H1 (cell line): ENCODE measurements around the gene CPNE8. TPM values are rescaled to one million over a fixed set of nuclear protein-coding genes. Genes with fewer than 3 reads are reported as not detected.

Experiments
- CTCF ChIA-PET: fragments of 300-600 bp; sonication (Branson Sonifier 250); formaldehyde crosslinking; loops from one replicate; lab custom pipeline; 2021; ENCODE audit not compliant: partially characterized antibody; lab: Charles Lee
- POLR2A ChIA-PET: fragments of 300-600 bp; sonication (Branson Sonifier 250); formaldehyde crosslinking; loops from one replicate; lab custom pipeline; 2021; ENCODE audit warnings: inconsistent platforms; ENCODE audit not compliant: partially characterized antibody; lab: Charles Lee
- DNase-seq, 2 experiments: peaks; one replicate each; pipeline versions ENCODE4 v3.0.0 to v3.0.0-alpha.2; 2010 to 2022; ENCODE audit warnings: low spot score in 2 of 2, low read depth in 1 of 2, mixed read lengths in 1 of 2
- FAIRE-seq: peaks from 2 replicates; lab custom pipeline; 2011; peaks lifted over from hg19 to GRCh38; lab: Jason Lieb, UNC
- H2AFZ ChIP-seq: 2 replicates; pipeline ENCODE4 v1.8.1; 2012; ENCODE audit warnings: low read length, inconsistent platforms
- H2AK5ac ChIP-seq: 2 replicates; pipeline ENCODE4 v1.6.1; 2013; ENCODE audit warnings: low read depth, low read length
- H2BK120ac ChIP-seq: replicated peaks from 2 replicates; pipeline ENCODE3; 2013; ENCODE audit warnings: low read depth, low read length, inconsistent platforms
- H2BK12ac ChIP-seq: 2 replicates; pipeline ENCODE4 v1.6.1; 2013; ENCODE audit warnings: low read depth, low read length
- H2BK15ac ChIP-seq: 2 replicates; pipeline ENCODE4 v1.6.1; 2013; ENCODE audit warnings: low read length
- H2BK20ac ChIP-seq: 2 replicates; pipeline ENCODE4 v1.6.1; 2013; ENCODE audit warnings: low read length
- H2BK5ac ChIP-seq: 2 replicates; pipeline ENCODE4 v1.6.1; 2013; ENCODE audit warnings: low read depth, low read length
- H3K14ac ChIP-seq: 2 replicates; pipeline ENCODE4 v1.6.1; 2013; ENCODE audit warnings: inconsistent platforms; ENCODE audit not compliant: insufficient read length
- H3K18ac ChIP-seq: 2 replicates; pipeline ENCODE4 v1.6.1; 2013; ENCODE audit warnings: low read length; ENCODE audit errors: extremely low read depth
- H3K23ac ChIP-seq: 2 replicates; pipeline ENCODE4 v1.6.1; 2013; ENCODE audit warnings: inconsistent platforms; ENCODE audit not compliant: insufficient read length
- H3K23me2 ChIP-seq: 2 replicates; pipeline ENCODE4 v1.6.1; 2013; ENCODE audit warnings: low read depth, low read length
- H3K27ac ChIP-seq: 2 replicates; pipeline ENCODE4 v1.6.1; 2011; ENCODE audit warnings: low read depth, low read length, inconsistent platforms
- H3K27me3 ChIP-seq, 4 experiments: replicated peaks in 1 of 4; 1 replicate in 1 of 4; 2 replicates in 3 of 4; pipeline versions ENCODE4 v1.6.1 to v1.8.1; 2011 to 2013; ENCODE audit warnings: low read length in 3 of 4, mild to moderate bottlenecking in 3 of 4, inconsistent platforms in 2 of 4, mixed read lengths in 2 of 4, moderate library complexity in 1 of 4; ENCODE audit not compliant: control insufficient read depth in 3 of 4, insufficient read depth in 3 of 4; ENCODE audit errors: extremely low read depth in 1 of 4
- H3K36me3 ChIP-seq, 4 experiments: 2 replicates each; pipeline versions ENCODE4 v1.6.1 to v1.8.1; 2011 to 2013; ENCODE audit warnings: mild to moderate bottlenecking in 4 of 4, low read length in 3 of 4, moderate library complexity in 2 of 4, control low read depth in 1 of 4, inconsistent platforms in 1 of 4; ENCODE audit not compliant: insufficient read depth in 4 of 4, control insufficient read depth in 2 of 4
- H3K4ac ChIP-seq: replicated peaks from 2 replicates; pipeline ENCODE3; 2013; ENCODE audit warnings: low read length, low read depth, mixed read lengths, inconsistent platforms; ENCODE audit not compliant: insufficient read length
- H3K4me1 ChIP-seq, 4 experiments: replicated peaks in 1 of 4; 1 replicate in 1 of 4; 2 replicates in 3 of 4; pipeline versions ENCODE4 v1.6.1 to v1.8.1; 2011 to 2013; ENCODE audit warnings: low read length in 3 of 4, inconsistent platforms in 2 of 4, mixed read lengths in 1 of 4; ENCODE audit not compliant: insufficient read depth in 4 of 4, control insufficient read depth in 3 of 4
- H3K4me2 ChIP-seq, 2 experiments: 2 replicates each; pipeline versions ENCODE4 v1.6.1 to v1.8.1; 2011 to 2013; ENCODE audit warnings: low read depth in 2 of 2, low read length in 2 of 2, control low read depth in 1 of 2, inconsistent platforms in 1 of 2, mild to moderate bottlenecking in 1 of 2; ENCODE audit not compliant: insufficient read depth in 1 of 2
- H3K4me3 ChIP-seq, 4 experiments: fragments of 200-600, 300-600 bp in 1 of 4; sonication (generic), shearing (Covaris generic), sonication (Bioruptor Twin) in 1 of 4; 2 replicates each; pipeline versions ENCODE4 v1.5.1 to v1.8.1; 2011 to 2016; ENCODE audit warnings: low read length in 4 of 4, low read depth in 3 of 4, control low read depth in 2 of 4, inconsistent platforms in 2 of 4, mild to moderate bottlenecking in 2 of 4, mixed read lengths in 1 of 4, moderate library complexity in 1 of 4; ENCODE audit not compliant: insufficient read depth in 2 of 4; ENCODE audit errors: extremely low read depth in 1 of 4
- H3K56ac ChIP-seq: replicated peaks from 2 replicates; pipeline ENCODE3; 2013; ENCODE audit warnings: low read depth, mild to moderate bottlenecking, mixed read lengths, low read length, inconsistent platforms; ENCODE audit not compliant: insufficient read length
- H3K79me1 ChIP-seq: 2 replicates; pipeline ENCODE4 v1.6.1; 2013; ENCODE audit warnings: low read depth, low read length, control low read depth
- H3K79me2 ChIP-seq, 2 experiments: 2 replicates each; pipeline versions ENCODE4 v1.6.1 to v1.8.1; 2012 to 2013; ENCODE audit warnings: low read length in 2 of 2, mild to moderate bottlenecking in 2 of 2, inconsistent platforms in 1 of 2; ENCODE audit not compliant: insufficient read depth in 2 of 2, control insufficient read depth in 1 of 2
- H3K9ac ChIP-seq, 4 experiments: replicated peaks in 1 of 4; 1 replicate in 1 of 4; 2 replicates in 3 of 4; pipeline versions ENCODE4 v1.6.1 to v1.8.1; 2011 to 2013; ENCODE audit warnings: low read depth in 3 of 4, low read length in 3 of 4, control low read depth in 2 of 4, mild to moderate bottlenecking in 2 of 4, moderate library complexity in 2 of 4, inconsistent platforms in 1 of 4; ENCODE audit errors: extremely low read depth in 1 of 4
- H3K9me3 ChIP-seq, 2 experiments: 2 replicates each; pipeline versions ENCODE4 v1.6.1 to v1.8.1; 2012 to 2013; ENCODE audit warnings: mild to moderate bottlenecking in 2 of 2, moderate library complexity in 2 of 2, control low read depth in 1 of 2, inconsistent platforms in 1 of 2, low read depth in 1 of 2, low read length in 1 of 2, mixed read lengths in 1 of 2; ENCODE audit not compliant: insufficient read depth in 2 of 2
- H4K20me1 ChIP-seq, 2 experiments: replicated peaks in 1 of 2; 2 replicates each; pipeline versions ENCODE3 to v1.8.1; 2011 to 2013; ENCODE audit warnings: inconsistent platforms in 2 of 2, low read length in 2 of 2, mild to moderate bottlenecking in 1 of 2; ENCODE audit not compliant: insufficient read depth in 2 of 2, control insufficient read depth in 1 of 2
- H4K5ac ChIP-seq: 2 replicates; pipeline ENCODE4 v1.6.1; 2013; ENCODE audit warnings: low read length, low read depth, mixed read lengths, inconsistent platforms; ENCODE audit not compliant: insufficient read length
- H4K8ac ChIP-seq: 2 replicates; pipeline ENCODE4 v1.8.0; 2013; ENCODE audit warnings: mild to moderate bottlenecking, moderate library complexity, low read length, inconsistent platforms; ENCODE audit not compliant: insufficient read depth; ENCODE audit errors: extremely low read depth
- H4K91ac ChIP-seq: replicated peaks from 2 replicates; pipeline ENCODE3; 2013; ENCODE audit warnings: low read length, mixed read lengths, inconsistent platforms; ENCODE audit not compliant: insufficient read length
- CEBPB ChIP-seq: IDR thresholded peaks from 2 replicates; pipeline ENCODE4 v1.6.1; 2012; ENCODE audit warnings: low read depth, low read length
- GABPA ChIP-seq: IDR thresholded peaks from 2 replicates; pipeline ENCODE4 v1.6.1; 2011; ENCODE audit warnings: mild to moderate bottlenecking, low read length, moderate library complexity, borderline replicate concordance; ENCODE audit not compliant: insufficient read depth
- KDM1A ChIP-seq: fragments of 200-600, 300-600 bp; sonication (generic); IDR thresholded peaks from 2 replicates; pipeline ENCODE4 v1.7.1; 2016; ENCODE audit warnings: mild to moderate bottlenecking, low read length, borderline replicate concordance
- PHF8 ChIP-seq: fragments of 200-600 bp; sonication (generic); conservative IDR thresholded peaks from 2 replicates; pipeline ENCODE4 v1.7.1; 2012; ENCODE audit warnings: low read depth, mild to moderate bottlenecking, inconsistent platforms, low read length, moderate library complexity
- SIX5 ChIP-seq: IDR thresholded peaks from 2 replicates; pipeline ENCODE4 v1.6.1; 2011; ENCODE audit warnings: mild to moderate bottlenecking, low read depth, low read length
- TEAD4 ChIP-seq: IDR thresholded peaks from 2 replicates; pipeline ENCODE4 v1.6.1; 2012; ENCODE audit warnings: low read depth, low read length, inconsistent platforms, mixed read lengths
- ZNF274 ChIP-seq: IDR thresholded peaks from 2 replicates; pipeline ENCODE4 v1.7.0; 2012; ENCODE audit warnings: low read length, borderline replicate concordance; ENCODE audit errors: extremely low read depth
- WGBS, 2 experiments: shearing (Covaris generic) in 1 of 2; methylation state at CpG; one replicate each; pipeline versions ENCODE4 v1.1.6 to v1.1.7; 2013 to 2015; ENCODE audit warnings: low lambda C conversion rate in 2 of 2, mixed read lengths in 2 of 2, inconsistent platforms in 1 of 2, low coverage in 1 of 2, missing lambda C conversion rate in 1 of 2; ENCODE audit not compliant: insufficient replicate concordance in 2 of 2, insufficient coverage in 1 of 2, insufficient read length in 1 of 2; ENCODE audit errors: extremely low coverage in 1 of 2, missing lambda C conversion rate in 1 of 2; 5-methylcytosine and 5-hydroxymethylcytosine counted together
- polyA plus RNA-seq, 7 experiments: library from polyadenylated mRNA; depleted of rRNA in 3 of 7; stranded (reverse) in 5 of 7; unstranded in 2 of 7; fragments of >200 nt in 5 of 7; fragments of 200-250 nt in 2 of 7; gene quantifications; 1 replicate in 5 of 7; 2 replicates in 1 of 7; 4 replicates in 1 of 7; pipeline versions ENCODE4 v1.2.1 to v1.2.3, GENCODE V29; 2011 to 2013; ENCODE audit warnings: missing spikeins in 2 of 7, mixed read lengths in 2 of 7
- total RNA-seq: library from RNA; stranded (reverse); fragmentation: NEBNext Ultra II Directional; extraction: Animal tissue kit (Norgen Biotek cat#: 25700); gene quantifications from 2 replicates; pipeline ENCODE4 v1.2.1, GENCODE V29; 2021

The CPNE8 gene
- total and polyA plus RNA-seq, 2 of the 8 experiments (the other 6 are each of a cell fraction or from before 2014, with no cell fraction given): 2.5 to 6.8 TPM

- Histone ChIP-seq H3K23me2 (no peaks in the 10 kb centered on the region), H3K23ac (no peak overlapping the region), H4K5ac (no peak overlapping the region), H3K4me3 (no peak overlapping the region), H4K20me1 (no peaks in the 10 kb centered on the region), H3K36me3 (no peaks in the 10 kb centered on the region), H3K18ac (no peak overlapping the region), H2BK15ac (no peak overlapping the region), H2BK20ac (no peak overlapping the region), H3K4me2 (no peak overlapping the region), H2BK120ac (no peak overlapping the region), H4K8ac (no peak overlapping the region), H3K4ac (no peak overlapping the region), H3K27me3 (no peaks in the 10 kb centered on the region), H3K4me1 (no peaks in the 10 kb centered on the region), H3K9ac (no peak overlapping the region), H2AK5ac (no peak overlapping the region), H2BK12ac (no peak overlapping the region), H3K79me1 (no peaks in the 10 kb centered on the region), H3K79me2 (no peaks in the 10 kb centered on the region), H3K14ac (no peak overlapping the region), H2AFZ (no peak overlapping the region), H3K56ac (no peak overlapping the region), H4K91ac (no peak overlapping the region), H2BK5ac (no peak overlapping the region), H3K27ac (no peak overlapping the region), H3K9me3 (no peaks in the 10 kb centered on the region)
- 92% methylated on average over 2 of the region's 2 CpGs; no CpG with 5 or more reads in 1 of the 2 experiments for WGBS, 2 experiments
- TF ChIP-seq KDM1A: no peak
- no peak for TF ChIP-seq PHF8
- TF ChIP-seq SIX5: no peak
- TF ChIP-seq CEBPB: no peak
- TF ChIP-seq ZNF274: no peak
- TF ChIP-seq GABPA: no peak
- TF ChIP-seq TEAD4: no peak
- DNase-seq (no peak), FAIRE-seq (no peak)
- ChIA-PET CTCF (no interaction called here), POLR2A (no interaction called here)
These were observed 133.0 kb downstream of the CPNE8 start for GRCh38 chr12:38772437-38772836.
